Measurements from ENCODE around the gene ABLIM3.

GRCh38 chr5:149212198-149212951 is 71.1 kb downstream of the ABLIM3 start:
- TF ChIP-seq PPARA (CRISPR knock-in tag; IDR thresholded peaks at IDR 0.05; ENCODE audit: borderline replicate concordance) = no peak
- no peak for TF ChIP-seq CREB5 (CRISPR knock-in tag; IDR thresholded peaks at IDR 0.05; ENCODE audit: low read depth)
- TF ChIP-seq CSRNP3 (CRISPR knock-in tag; IDR thresholded peaks at IDR 0.05) = no peak
- TF ChIP-seq ESRRG (CRISPR knock-in tag; IDR thresholded peaks at IDR 0.05) = no peak
- TF ChIP-seq ZFP30 (CRISPR knock-in tag; IDR thresholded peaks at IDR 0.05) = no peak
- no peak for TF ChIP-seq PATZ1 (CRISPR knock-in tag; IDR thresholded peaks at IDR 0.05; ENCODE audit: borderline replicate concordance)
- TF ChIP-seq ZNF565 (CRISPR knock-in tag; conservative IDR thresholded peaks at IDR 0.05; ENCODE audit: low read depth) = no peak
- no peak for TF ChIP-seq ZC3H10 (CRISPR knock-in tag; IDR thresholded peaks at IDR 0.05)
- no peak for TF ChIP-seq BACH2 (CRISPR knock-in tag; IDR thresholded peaks at IDR 0.05; ENCODE audit: borderline replicate concordance)
- TF ChIP-seq SNAI2 (CRISPR knock-in tag; IDR thresholded peaks at IDR 0.05) = no peak
- no peak for TF ChIP-seq ARNTL (CRISPR knock-in tag; IDR thresholded peaks at IDR 0.05; ENCODE audit: borderline replicate concordance, low read depth)
- no peak for TF ChIP-seq TSHZ2 (CRISPR knock-in tag; IDR thresholded peaks at IDR 0.05)

Data from SK-N-SH treated with all-trans-retinoic acid at 6 μM for 48 hours (cell line).